NCI-H1417 treated with DMSO at 0.1 percent for 48 hours (cell line): ENCODE measurements around the gene MRPL21.
"Not testable (repeated sequence)": the region's sequence is repeated elsewhere in the genome, so short reads cannot be mapped to it uniquely, and the experiment has no call there.

Experiments used
- DNase-seq: peaks from one replicate; lab custom pipeline; 2025; lab: John Stamatoyannopoulos, UW

Gene MRPL21

GRCh38 chr11:68911731-68912130 lies 8.1 kb upstream of the MRPL21 start:
- no peak for DNase-seq

- DNase-seq: no peak
Measured at GRCh38 chr11:68910965-68911364, 7.3 kb upstream of the MRPL21 start.

- no peak for DNase-seq
Measured at GRCh38 chr11:68908273-68908672, 4.6 kb upstream of the MRPL21 start.

GRCh38 chr11:68905421-68906360 lies 2.1 kb upstream of the MRPL21 start:
- no peak for DNase-seq

GRCh38 chr11:68904248-68904847 lies 716 bp upstream of the MRPL21 start:
- DNase-seq: no peak

GRCh38 chr11:68900835-68901381 lies 2.7 kb downstream of the MRPL21 start:
- DNase-seq: no peak

- DNase-seq: no peak
Measured at GRCh38 chr11:68897441-68897840, 6.2 kb downstream of the MRPL21 start.

- no peak for DNase-seq
Measured at GRCh38 chr11:68896171-68896959, 7.3 kb downstream of the MRPL21 start.

GRCh38 chr11:68893282-68893681 lies 10.3 kb downstream of the MRPL21 start:
- DNase-seq: no peak

GRCh38 chr11:68892576-68892975 lies 11.1 kb downstream of the MRPL21 start:
- DNase-seq: no peak

- no peak for DNase-seq
Measured at GRCh38 chr11:68891351-68891948, 12.2 kb downstream of the MRPL21 start.

GRCh38 chr11:68890490-68891231 lies 13.0 kb downstream of the MRPL21 start:
- DNase-seq: no peak

- DNase-seq: no peak
Measured at GRCh38 chr11:68889948-68890446, 13.6 kb downstream of the MRPL21 start.

GRCh38 chr11:68884827-68885226 lies 18.8 kb downstream of the MRPL21 start:
- DNase-seq: not testable (repeated sequence)

- no peak for DNase-seq
Measured at GRCh38 chr11:68882391-68882790, 21.2 kb downstream of the MRPL21 start.

GRCh38 chr11:68881320-68881719 lies 22.3 kb downstream of the MRPL21 start:
- no peak for DNase-seq

- DNase-seq: no peak
Measured at GRCh38 chr11:68880851-68881250, 22.8 kb downstream of the MRPL21 start.

- DNase-seq: no peak
Measured at GRCh38 chr11:68878022-68878421, 25.6 kb downstream of the MRPL21 start.

GRCh38 chr11:68872216-68873003 lies 31.2 kb downstream of the MRPL21 start:
- no peak for DNase-seq

GRCh38 chr11:68870470-68870869 lies 33.2 kb downstream of the MRPL21 start:
- DNase-seq: no peak
